HL-60 (cell line): ENCODE measurements around the gene AFF3.

ENCODE experiments used
- CTCF ChIP-seq: IDR thresholded peaks from one replicate; pipeline ENCODE4 v1.5.1; 2011; ENCODE audit warnings: low read length, control low read depth, inconsistent platforms; ENCODE audit not compliant: insufficient read depth
- GABPA ChIP-seq: IDR thresholded peaks from 2 replicates; pipeline ENCODE4 v1.6.1; 2012; ENCODE audit warnings: low read depth
- POLR2AphosphoS5 ChIP-seq: IDR thresholded peaks from 2 replicates; pipeline ENCODE4 v1.6.1; 2012; ENCODE audit warnings: low read depth
- TF ChIP-seq, protein P1 (sequence below): IDR thresholded peaks from 2 replicates; pipeline ENCODE4 v1.6.1; 2012; ENCODE audit warnings: low read depth; ENCODE audit not compliant: insufficient replicate concordance

- TF ChIP-seq CTCF (no peak), POLR2AphosphoS5 (no peak), GABPA (no peak)
- TF ChIP-seq, protein P1, sequence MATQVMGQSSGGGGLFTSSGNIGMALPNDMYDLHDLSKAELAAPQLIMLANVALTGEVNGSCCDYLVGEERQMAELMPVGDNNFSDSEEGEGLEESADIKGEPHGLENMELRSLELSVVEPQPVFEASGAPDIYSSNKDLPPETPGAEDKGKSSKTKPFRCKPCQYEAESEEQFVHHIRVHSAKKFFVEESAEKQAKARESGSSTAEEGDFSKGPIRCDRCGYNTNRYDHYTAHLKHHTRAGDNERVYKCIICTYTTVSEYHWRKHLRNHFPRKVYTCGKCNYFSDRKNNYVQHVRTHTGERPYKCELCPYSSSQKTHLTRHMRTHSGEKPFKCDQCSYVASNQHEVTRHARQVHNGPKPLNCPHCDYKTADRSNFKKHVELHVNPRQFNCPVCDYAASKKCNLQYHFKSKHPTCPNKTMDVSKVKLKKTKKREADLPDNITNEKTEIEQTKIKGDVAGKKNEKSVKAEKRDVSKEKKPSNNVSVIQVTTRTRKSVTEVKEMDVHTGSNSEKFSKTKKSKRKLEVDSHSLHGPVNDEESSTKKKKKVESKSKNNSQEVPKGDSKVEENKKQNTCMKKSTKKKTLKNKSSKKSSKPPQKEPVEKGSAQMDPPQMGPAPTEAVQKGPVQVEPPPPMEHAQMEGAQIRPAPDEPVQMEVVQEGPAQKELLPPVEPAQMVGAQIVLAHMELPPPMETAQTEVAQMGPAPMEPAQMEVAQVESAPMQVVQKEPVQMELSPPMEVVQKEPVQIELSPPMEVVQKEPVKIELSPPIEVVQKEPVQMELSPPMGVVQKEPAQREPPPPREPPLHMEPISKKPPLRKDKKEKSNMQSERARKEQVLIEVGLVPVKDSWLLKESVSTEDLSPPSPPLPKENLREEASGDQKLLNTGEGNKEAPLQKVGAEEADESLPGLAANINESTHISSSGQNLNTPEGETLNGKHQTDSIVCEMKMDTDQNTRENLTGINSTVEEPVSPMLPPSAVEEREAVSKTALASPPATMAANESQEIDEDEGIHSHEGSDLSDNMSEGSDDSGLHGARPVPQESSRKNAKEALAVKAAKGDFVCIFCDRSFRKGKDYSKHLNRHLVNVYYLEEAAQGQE = no peak
Observed at GRCh38 chr2:100180503-100180902, 38.1 kb upstream of the AFF3 start.
